HG03159 (cell line): ENCODE data around the gene CREB5.

ENCODE experiments used
- ATAC-seq: cut with Tn5 transposase; IDR thresholded peaks from one replicate; pipeline ENCODE4 v1.9.1; 2021; ENCODE audit warnings: mild to moderate bottlenecking, moderate library complexity; ENCODE audit not compliant: unreplicated experiment

CREB5 gene

GRCh38 chr7:28871077-28871476 lies 458.8 kb downstream of the CREB5 start:
- ATAC-seq, result no peak

DNA sequence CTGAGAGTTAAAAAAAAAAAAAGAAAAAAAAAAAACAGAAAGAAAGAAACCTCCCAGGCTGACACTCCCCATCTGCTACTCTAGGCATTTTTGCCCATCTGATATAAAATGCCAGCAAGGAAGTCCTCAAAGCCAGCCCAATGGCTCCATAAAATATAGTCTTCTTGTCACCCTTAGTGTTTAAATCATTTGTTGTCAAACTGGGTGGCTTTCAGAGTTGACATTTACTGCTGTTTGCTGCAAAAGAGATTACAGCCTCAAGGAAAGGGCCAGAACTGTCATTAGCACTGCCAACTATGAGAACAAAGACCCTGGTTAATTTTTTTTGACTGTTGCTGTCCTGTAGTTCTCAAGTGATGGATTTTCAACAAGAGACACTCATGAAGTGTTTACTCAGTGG lies 459.3 kb downstream of the CREB5 start:
- ATAC-seq, result no peak

GRCh38 chr7:28872226-28872625 lies 459.9 kb downstream of the CREB5 start:
- ATAC-seq, result no peak

- no peak for ATAC-seq
These were observed 461.0 kb downstream of the CREB5 start for GRCh38 chr7:28873365-28873764.

DNA sequence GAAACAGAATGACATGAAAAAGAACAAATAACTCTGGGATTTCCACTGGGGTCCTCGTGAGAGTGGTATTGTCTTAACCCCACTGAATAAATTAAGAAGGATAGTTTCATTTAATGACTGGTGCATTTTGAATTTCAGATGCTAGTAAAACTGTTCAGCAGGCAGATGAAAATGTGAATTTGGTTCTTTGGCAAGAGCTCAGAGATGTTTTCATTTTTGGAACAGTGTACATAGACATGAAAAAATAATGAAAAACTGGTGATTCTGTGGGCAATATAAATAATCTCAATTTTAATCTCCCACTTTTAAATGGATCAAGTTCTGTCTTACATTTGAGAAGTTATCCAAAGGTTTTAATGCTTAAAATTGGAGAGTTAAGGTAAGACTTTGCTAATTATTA lies 461.7 kb downstream of the CREB5 start:
- no peak for ATAC-seq
